Hypothalamus (tissue), 51 donors: Measurements from ENCODE around the gene CRACDL.

Experiments used
- DNase-seq, 51 donors: peaks; one replicate each; lab custom pipeline; 2025; lab: John Stamatoyannopoulos, UW

Gene CRACDL, protein sequence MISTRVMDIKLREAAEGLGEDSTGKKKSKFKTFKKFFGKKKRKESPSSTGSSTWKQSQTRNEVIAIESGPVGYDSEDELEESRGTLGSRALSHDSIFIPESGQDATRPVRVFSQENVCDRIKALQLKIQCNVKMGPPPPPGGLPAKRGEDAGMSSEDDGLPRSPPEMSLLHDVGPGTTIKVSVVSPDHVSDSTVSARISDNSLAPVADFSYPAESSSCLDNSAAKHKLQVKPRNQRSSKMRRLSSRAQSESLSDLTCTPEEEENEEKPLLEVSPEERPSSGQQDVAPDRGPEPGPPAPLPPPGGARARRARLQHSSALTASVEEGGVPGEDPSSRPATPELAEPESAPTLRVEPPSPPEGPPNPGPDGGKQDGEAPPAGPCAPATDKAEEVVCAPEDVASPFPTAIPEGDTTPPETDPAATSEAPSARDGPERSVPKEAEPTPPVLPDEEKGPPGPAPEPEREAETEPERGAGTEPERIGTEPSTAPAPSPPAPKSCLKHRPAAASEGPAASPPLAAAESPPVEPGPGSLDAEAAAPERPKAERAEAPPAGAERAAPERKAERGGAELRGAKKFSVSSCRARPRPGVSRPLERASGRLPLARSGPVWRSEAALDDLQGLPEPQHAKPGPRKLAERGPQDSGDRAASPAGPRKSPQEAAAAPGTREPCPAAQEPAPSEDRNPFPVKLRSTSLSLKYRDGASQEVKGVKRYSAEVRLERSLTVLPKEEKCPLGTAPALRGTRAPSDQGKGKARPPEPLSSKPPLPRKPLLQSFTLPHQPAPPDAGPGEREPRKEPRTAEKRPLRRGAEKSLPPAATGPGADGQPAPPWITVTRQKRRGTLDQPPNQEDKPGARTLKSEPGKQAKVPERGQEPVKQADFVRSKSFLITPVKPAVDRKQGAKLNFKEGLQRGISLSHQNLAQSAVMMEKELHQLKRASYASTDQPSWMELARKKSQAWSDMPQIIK

DNA sequence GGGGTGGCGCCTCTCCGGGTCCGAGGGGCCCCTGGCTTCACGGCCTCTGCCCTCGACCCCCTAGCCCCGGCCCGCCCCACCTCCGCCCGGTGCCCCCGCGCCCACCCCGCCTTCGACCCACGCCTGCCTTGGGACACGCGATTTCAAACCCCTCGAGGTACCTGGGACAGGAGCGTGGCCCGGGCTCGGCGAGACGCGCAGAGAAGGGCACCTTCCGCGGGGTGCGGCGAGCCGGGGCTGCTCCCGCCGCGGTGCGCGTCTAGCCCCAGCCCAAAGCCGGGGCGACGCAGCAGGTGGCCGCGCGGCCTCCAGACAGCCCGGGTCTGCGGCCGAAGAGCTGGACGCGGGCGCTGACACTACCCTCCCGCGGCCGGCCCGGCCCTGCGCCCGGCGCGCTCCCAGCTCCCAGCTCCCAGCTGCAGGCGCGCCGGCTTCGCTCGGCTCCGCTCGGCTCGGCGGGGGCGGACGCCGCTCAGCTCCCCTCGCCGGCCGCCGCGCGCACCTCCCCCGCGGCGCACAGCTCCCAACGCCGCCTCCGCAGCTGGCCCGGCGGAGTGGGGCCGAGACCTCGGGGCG is at the start of gene CRACDL:
CRACDL (minus strand) TSS at position 449 of the 576 bp plus-strand sequence. CDS start 89,425 bp downstream, outside the sequence.
- DNase-seq: no peak

DNA sequence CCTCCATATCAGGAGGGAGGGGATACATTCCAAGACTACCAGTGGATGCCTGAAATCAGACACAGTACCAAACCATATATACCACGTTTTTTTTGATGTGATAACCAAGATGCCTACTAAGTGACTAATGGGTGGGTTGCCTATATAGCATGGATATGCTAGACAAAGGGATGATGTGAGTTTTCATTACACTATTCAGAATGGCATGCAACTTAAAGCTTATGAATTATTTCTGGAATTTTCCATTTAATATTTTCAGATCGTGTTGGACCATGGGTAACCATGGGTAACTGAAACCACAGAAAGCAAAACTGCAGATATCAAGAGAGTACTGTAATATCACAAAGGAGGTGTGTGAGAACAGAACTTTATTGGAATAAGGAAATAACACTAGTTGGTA is 39.6 kb upstream of the CRACDL start:
- DNase-seq: no peak

DNA sequence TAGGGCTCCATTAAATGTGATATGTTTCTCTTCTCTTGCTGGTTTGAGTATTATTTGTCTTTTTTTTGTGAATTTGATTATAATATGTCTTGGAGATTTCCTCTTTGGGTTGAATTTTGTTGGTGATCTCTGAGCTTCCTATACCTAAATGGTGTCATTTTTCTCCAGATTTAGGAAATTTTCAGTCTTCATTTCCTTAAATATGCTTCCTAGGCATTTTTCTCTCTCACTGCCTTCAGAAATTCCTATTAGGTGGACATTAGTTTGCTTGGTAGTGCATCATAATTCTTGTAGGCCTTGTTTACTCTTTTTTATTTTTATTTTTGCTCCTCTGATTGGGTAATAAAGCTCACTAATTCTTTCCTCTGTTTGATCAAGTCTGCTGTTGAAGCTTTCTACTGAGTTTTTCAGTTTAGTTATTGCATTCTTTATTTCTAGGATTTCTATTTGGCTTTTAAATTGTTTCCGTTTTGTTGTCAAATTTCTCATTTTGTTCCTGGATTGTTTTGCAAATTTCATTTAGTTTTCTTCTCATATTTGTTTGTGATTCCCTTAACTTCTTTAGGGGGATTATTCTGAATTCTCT is 36.6 kb upstream of the CRACDL start:
- no peak for DNase-seq

DNA sequence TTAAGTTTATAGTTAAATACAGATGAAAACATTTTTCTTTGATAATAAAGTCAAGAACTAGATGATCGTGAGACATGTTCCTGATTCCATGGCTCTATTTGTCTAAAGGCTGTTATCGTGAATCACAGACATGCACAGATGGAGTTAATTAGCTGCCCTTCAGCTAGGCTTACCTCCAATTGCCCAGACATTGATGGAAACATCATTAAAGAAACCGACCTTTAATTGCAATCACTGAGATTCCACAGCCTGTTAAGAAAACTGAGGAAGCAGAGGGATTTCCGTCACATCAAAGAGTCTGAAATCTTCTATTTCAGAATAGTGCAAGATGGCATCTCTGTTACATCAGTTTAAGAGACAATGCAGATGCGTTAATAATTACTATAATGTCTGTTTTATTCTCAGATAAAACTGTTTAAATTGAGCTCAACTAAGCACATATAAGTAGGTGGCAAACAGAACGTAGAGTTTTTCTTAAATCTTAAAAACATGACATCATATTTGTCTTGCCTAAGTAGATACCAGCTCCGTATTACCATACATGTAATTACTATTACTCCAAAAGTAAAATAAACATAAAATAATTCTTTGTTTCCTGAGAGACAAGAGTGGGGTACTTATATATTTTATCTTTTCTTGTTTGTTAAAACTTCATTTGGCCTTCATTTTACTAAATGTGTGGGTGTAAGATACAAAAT is 23.9 kb upstream of the CRACDL start:
- no peak for DNase-seq

DNA sequence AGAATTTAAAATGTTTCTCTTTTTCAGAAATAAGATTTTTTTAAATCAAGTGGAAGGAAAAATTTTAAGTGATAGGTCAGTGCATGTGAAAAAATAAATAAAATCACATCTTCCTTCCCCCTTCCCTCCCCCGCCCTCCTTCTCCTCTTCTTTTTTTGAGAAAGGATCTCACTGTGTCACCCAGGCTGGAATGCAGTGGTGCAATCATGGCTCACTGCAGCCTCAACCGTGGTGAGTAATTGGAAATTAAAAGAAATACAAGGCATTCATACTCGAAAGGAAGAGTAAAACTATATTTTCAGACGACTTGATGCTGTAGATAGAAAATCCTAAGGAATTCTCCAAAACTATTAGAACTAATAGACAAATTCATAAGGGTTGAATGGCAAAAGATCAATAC is 16.9 kb upstream of the CRACDL start:
- no peak for DNase-seq

DNA sequence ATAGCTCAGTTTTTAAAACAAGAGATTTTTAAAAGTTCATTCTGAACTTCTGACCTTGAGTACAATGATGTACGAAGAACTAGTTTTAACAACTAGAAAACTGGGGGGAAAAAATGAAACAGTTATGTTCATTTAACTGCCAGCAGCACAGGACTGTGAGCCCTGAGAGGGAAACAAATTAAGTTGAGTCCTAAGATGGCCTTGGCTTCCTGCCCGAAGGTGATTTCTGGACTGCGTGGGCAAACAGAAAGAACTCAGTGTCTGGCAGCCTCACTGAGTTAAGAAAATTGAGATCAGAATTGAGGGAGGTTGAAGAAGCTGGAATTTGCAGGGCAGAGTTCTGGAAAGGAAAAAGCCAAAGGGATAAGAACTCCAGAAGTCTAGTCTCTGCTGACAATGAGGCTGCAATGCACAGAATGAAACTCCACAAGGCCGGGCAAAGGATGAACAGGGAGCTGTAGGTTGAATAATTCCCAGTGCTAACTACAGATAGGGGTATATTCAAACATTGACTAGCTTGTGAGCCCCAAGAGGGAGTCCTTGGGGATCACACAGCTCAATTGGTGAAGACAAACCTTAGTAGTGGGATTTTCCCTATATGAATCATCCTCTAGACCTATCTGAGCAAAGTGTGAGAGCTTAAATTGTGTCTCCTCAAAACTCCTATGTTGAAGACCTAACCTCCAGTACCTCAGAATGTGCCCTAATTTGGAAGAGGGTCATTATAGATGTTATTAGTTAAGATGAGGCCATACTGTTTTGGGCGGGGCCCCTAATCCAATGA is 13.1 kb upstream of the CRACDL start:
- DNase-seq: peak in 1 of 51 donors; percentile 2

DNA sequence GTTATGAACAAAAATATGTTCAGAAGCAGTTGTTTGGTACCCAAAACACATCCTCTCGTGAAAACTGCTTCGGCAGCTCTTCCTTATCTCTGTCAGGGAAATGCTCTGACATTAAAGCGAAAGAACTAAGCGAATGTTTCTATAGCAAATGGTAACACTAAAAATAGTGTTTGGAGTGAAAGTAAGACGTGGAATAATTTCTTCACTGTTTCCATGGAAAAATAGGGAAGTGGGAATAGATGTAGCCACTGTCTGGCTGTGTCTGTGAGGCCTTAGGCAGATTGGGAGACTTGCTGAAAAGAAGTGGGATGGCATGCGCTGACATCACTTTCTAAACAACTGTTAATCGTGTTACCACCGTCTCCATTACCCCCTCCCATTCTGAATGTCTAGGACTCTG is 11.5 kb upstream of the CRACDL start:
- DNase-seq: peak in 1 of 51 donors; percentile 26

DNA sequence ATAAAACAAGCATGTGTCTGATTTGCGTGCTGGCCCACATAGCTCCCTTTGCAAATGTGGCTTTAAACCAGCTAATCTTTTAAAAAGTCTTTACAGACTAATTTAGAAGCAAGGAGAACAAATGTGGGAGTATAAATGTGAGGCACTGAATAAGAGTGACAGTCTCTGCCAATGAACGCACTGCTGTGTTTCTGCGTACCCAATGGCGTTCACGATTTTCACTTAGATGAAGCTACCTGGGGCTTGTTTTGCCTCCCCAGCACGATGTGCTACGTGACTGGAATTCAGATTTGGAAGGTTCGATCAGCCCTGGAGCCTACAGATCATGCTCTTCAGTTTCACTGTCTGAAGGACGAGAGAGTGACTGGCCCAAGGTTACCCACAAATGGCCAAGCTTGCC is 10.8 kb upstream of the CRACDL start:
- peak in 3 of 51 donors; percentile 40 to 79 (median 46) for DNase-seq

DNA sequence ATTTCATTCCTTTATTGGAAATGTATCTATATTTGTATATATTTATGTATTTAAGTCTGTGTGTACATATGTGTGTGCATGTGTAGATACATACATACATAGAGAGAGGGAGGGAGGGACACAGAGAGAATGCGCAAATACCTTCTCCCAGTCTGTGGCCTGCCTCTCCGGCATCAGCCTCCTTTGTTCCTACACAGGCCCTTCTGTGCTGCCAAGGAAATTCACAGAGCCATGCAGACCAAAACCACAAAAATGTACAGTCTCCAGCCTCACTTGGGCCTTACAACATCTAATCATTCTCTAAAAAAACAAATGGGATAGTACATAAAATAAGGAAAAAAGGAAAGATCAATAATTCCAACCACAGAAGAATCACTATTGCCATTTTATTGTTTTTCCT is 8.8 kb upstream of the CRACDL start:
- no peak for DNase-seq

DNA sequence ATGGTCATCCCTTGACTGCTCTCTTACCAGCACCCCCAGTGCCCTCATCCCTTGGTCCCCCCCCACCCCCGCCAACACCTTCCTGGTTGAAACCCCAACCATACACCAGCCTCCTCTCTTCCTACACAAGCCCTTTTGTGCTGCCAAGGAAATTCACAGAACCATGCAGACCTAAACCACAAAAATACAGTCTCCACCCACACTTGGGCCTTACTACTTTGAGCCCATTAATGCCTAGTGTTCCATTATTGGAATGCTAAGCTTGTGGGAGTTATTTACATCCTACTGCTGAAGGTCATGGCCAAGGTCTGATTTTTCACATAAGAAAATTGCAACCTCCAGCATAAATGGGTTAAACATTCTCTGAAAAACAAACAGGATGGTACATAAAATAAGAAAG is 4.1 kb upstream of the CRACDL start:
- DNase-seq: no peak

DNA sequence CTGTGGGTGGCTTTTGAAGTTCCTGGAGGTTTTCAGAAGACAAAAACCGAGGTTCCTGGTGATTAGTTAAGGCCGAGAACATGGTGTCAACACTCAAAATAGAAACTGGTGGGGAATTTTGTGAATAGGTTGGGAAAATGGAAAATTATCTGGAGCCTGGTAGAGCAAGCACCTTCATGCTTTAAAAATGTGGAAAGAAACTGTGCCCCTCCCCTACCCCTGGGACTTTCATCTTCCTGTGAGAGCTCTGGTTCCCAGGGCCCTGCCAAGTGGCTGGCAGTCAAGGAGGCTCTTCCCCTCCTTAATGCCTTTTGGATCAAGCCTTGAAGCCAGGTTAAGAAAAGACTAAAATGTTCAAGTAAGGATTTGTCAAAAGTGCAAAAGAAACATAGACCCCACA is 1.9 kb upstream of the CRACDL start:
- no peak for DNase-seq

DNA sequence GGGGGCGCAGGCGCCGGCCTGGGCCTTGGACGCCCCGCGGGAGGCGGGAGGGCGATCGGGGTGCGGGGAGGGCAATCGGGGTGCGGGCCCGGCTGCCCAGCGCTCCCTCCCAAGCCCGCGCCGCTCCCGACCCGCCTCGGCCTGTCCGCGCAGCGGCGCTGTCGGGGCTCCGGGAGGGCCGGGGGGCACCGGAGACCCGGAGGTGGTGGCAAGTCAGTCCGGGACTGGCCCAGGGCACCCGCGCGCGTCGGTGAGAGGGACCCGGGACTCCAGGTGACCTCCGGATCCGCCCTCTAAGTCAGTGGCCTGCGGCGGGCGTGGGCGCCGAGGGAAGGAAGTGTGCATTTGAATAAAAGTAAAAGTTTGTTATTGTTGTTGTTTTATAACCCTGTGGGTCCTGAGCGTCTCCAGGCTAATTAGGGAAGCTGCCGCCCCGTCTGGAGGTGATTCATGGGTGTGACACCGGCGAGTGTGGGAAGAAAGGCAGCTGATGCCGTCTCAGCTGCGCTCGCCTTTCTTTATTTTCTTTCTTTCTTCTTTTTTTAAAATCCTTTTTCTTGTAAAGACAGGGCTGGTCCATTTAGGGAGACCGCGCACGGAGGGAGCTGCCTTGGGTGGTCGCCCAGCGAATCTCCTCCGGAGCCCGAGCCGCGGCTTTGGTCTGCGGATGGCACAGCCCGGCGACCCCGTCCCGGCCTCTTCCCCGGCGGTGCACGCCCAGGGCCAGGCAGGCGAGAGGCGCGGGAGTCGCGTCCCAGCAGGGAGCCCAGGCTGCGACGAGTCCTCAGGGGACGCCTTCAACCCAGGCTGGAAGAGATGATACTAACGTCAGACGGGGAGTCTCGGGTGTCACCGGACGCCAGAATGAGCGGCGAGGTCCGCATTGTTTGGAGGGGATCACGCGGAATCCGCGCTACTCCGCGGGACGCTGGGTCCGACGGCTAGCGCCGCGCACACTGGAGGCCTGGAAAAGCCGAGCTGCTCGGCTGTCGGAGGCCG is 627 bp upstream of the CRACDL start:
- DNase-seq: peak in 1 of 51 donors; percentile 44

DNA sequence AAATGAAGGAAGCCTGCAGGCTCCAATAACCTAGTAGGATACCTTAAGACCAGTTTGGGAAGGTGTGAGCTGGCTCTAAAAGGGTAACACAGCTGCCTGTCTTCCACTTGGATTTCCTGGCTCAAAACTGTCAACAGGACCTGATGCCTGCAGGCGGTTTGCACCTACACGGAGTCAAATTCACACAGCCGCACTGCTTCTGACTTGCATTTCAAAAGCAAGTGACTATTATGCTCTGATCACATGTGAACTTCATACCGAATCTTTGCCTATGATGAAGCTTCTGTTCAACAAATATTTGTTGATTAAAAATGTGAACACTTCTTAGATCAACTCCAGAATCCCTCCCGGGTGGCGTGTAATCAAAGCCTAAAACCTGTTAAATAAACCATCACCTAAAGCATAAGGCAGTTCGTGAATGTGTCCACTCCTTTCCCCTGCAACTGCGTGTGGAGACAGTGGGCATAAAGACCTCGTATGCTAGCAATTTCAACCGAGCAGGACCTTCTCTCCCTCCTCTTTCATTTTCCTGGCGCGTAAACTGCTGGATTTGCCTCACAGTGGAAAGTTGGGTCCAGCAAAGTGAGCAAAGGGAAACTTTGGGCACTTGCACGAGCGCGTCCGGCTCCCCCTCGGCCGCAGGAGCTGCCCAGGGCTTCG is 784 bp downstream of the CRACDL start:
- DNase-seq: peak in 1 of 51 donors; percentile 60

DNA sequence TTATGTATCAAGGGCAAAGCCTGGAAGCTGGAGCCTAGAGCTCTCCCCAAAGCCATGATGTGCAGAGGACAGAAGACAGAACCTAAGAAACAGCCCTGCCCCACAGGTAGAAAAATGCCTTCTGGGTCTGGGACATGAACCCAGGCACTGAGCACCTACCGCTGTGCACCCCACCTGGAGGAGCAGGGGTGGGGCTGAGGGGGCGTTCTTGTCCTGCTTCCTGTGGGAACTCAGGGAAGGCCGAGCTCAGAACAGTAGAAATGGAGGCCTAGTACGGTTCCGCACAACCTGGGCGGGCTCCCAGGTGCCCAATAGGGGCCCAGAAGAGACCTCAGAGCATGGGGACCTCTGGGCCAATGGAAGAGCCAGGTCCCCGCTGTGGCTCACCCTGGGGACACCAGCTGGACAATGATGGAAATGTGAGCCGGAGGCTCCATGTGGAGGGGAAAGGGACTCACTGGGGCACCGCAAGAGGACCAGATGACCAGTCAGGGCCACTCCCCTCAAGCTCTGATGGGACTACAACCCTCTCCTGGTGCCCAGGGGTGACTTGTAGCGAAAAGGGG is 3.2 kb downstream of the CRACDL start:
- no peak for DNase-seq

DNA sequence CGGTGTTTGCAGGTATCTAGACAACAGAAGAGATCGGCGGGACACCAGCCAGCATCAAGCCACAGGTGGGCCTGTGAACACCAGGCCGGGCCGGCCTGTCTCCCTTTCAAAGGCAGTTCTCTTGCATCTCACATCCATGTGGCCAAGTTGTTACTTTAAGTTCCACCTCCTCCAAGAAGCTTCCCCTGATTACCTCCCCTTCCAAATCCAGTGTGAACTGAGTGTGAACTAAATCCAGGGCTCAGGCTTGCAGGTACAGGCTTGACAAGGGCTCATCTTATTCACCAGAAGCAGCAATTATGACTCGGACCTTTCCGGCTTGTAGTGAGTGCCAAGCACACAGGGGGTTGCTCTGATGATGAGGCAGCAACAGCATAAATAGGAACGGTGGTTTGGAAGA is 3.9 kb downstream of the CRACDL start:
- DNase-seq: no peak

DNA sequence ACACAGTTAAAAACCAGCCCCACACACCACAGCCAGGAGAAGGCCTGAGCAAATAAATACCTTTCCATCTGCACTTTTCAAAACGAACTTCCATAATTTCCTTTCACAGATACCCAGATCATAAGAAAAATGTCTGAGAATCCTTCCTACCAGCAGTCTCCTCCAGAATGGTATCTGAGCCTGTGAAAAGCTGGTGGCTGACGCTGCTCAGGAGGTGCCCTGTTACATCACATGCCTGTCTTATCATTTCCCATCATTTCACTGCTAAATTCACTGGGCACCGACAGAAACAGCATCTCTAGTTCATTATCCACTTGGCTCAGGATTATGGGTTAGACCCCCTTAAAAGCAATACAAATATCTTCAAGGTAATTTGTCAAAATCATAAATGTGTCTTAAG is 4.4 kb downstream of the CRACDL start:
- no peak for DNase-seq

DNA sequence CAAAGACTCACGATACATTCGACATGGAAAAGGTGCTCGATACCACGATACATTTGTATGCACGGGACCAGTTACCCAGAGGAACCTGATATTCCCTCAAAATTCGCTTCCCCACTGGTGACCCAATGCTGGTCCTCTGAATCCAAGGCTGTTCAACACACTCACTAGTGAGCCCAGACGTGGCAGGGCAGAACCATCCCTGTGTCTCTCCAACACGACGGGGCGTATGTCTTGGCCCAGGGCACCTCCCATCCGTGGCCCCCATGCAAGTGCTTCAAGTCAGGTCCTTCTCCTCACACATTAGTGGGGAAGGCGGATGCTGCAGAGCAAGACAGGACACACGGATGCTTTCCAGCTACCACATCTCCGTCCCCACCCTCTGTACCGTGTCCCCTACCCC is 6.1 kb downstream of the CRACDL start:
- no peak for DNase-seq
